NK-92 treated with Interleukin-12 subunit alpha and Interleukin-12 subunit beta, amount 100 ng/mL, for 24 hours (cell line): Measurements from ENCODE around the gene DNAJC1.
"Not testable (repeated sequence)": the region's sequence is repeated elsewhere in the genome, so short reads cannot be mapped to it uniquely, and the experiment has no call there.

ENCODE experiments used
- DNase-seq: peaks from one replicate; lab custom pipeline; 2025; lab: John Stamatoyannopoulos, UW

Gene DNAJC1

DNA sequence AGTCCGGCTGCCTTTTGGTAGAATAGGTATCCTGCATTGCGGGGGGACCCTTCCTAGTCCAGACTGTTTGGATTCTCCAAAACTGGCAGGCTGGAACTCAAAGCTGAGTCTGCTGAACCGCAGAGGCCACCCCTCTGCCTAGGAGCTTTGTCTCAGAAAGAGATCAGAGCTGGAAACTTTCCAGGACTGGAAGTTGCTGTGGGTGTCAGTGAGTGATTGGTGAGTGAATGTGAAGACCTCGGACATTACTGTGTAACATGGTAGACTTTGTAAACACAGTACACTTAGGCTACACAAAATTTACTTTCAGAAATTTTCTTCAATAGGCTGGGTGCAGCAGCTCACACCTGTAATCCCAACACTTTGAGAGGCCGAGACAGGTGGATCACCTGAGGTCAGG is 103.8 kb downstream of the DNAJC1 start:
- DNase-seq, result no peak

DNA sequence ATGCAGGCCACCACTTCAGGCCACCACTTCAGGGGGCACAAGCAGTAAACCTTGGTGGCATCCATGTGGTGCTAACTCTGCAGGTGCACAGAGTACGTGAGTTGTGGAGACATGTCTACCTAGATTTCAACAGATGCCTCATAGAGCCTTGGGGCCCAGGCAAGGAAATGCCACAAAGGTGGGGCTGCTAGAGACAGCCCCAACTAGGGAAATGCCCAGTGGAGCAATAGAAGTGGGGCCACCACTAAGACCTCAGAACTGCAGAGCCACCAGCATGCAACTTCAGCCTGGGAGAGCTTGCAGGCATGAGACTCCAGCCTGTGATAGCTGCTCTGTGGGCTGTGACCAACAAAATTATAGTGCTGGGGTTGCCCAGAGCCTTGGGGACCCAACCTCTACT is 107.6 kb downstream of the DNAJC1 start:
- no peak for DNase-seq

DNA sequence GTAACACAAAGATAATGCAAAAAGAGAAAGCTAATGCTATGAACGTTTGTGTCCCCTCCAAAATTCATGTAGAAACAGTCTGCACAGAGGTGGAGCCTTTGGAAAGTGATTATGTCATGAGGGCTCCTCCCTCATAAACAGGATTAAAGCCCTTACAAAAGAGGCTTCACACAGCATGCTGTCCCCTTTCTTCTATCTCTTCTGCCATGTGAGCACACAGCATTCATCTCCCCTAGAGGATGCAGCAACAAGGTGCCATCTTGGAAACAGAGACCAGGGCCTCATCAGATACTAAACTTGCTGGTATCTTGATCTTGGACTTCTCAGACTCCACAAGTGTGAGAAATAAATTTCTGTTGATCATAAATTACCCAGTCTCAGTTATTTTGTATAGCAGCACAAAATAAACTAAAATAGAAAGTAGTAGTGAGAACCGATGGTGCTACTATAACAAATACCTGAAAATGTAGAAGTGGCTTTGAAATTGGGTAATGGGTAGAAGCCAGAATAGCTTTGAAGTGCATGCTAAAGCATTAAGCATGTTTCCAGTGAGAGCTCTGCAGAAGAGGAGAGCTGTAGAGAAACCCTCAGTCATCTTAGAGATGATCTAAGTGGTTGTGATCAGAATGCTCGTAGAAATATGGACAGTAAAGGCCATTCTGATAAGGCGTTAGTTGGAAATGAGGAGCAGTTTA is 108.7 kb downstream of the DNAJC1 start:
- DNase-seq, result no peak

DNA sequence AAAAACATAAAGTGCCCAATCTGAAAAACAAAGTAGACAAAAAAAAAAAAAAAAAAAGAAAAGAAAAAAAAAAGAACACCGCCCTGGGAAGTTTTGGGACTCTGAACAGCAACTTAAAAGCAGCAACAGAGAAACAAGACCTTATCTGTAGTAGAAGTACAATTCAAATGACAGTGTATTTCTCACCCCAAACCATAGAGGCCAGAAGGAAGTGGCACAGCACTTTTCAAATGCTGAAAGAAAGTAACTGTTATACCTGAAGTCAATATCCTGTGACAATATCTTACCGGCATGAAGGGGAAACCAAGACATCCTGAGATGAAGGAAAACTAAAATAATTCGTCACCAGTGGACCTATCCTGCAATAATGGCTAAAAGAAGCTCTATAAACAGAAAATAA is 112.1 kb downstream of the DNAJC1 start:
- no peak for DNase-seq

DNA sequence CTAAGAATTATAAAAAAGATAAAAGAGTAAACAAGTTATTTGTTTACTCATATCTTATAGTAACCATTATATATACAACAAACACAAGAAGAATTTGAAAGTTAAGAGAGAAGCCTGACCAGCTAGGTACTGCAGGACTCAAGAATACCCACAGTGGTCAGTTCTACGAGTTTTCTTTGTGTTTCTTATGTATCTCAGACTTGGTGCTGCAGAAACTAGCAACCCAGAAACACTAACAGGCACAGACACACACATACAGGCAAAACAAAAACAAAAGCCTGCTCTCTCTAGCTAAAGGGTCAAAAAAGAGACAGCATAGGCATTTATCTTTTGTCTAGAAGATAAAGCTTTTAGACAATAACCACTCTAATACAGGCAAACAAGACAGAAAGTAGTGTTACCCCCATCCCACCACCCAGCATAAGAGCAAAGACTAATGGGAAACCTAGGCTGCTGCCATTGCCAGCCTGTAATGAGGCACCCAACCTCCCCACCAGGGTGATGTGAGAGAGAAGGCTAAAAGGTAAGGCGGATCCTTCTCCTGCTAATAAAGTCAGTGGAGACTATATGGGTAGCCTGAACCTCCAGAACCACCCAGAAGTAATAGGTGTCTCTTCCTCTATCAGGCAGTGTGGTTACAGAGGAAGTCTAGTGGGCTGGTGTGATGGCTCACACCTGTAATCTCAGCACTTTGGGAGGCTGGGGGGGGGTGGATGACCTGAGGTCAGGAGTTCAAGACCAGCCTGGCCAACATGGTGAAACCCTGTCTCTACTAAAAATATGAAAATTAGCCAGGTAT is 113.9 kb downstream of the DNAJC1 start:
- DNase-seq, result no peak

DNA sequence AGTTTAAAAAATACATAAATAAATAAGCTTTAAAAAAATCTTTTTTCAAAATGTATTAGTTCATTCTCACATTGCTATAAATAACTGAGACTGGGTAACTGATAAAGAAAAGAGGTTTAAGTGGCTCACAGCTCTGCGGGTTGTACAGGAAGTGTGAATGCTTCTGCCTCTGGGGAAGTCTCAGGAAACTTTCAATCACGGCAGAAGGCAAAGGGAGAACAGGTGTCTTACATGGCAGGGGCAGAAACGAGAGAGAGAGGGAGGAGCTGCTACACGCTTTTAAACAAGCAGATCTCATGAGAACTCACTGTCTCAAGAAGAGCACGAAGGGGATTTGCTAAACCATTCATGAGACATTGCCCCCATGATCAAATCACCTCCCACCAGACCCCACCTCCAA is 114.6 kb downstream of the DNAJC1 start:
- peak; percentile 14 for DNase-seq

DNA sequence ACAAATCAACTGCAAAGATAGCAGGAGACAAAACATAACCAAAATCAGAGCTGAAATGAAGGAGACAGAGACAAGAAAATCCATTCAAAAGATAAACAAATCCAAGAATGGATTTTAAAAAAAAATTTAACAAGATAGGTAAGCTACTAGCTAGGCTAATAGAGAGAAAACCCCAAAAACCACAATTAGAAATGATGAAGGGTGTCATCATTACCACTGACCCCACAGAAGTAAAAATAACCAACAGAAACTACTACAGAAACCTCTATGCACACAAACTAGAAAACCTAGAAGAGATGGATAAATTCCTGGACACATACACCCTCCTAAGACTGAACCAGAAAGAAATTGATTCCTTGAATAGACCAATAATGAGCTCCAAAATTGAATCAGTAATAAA is 117.6 kb downstream of the DNAJC1 start:
- DNase-seq, result no peak

DNA sequence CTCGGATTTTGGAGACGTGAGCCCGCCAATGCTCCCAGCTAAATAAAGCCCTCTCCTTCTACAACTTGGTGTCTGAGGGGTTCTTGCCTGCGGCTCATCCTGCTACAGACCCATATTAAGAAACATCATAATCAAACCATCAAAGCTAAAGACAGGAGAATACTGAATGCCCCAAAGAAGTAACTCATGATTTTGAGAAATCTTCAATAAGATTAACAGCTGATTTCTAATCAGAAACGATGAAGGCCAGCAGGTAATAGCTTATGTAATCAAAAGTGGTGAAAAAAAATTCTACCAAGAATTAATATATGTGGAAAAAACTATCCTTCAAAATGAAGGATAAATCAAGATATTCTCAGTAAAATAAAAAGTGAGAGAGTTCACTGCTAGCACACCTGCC is 130.3 kb downstream of the DNAJC1 start:
- no peak for DNase-seq

DNA sequence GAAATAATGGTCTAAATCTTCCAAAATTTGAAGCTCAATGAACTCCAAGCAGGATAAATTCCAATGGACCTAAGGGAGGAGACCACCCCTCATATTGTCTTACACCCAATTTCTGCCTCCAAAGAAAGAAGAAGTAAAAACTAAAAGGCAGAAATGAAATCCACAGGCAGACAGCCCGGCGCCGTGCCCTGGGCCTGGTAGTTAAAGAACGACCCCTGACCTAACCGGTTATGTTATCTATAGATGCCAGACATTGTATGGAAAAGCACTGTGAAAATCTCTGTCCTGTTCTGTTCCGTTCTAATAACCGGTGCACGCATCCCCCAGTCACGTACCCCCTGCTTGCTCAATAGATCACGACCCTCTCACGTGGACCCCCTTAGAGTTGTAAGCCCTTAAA is 130.8 kb downstream of the DNAJC1 start:
- not testable (repeated sequence) for DNase-seq

DNA sequence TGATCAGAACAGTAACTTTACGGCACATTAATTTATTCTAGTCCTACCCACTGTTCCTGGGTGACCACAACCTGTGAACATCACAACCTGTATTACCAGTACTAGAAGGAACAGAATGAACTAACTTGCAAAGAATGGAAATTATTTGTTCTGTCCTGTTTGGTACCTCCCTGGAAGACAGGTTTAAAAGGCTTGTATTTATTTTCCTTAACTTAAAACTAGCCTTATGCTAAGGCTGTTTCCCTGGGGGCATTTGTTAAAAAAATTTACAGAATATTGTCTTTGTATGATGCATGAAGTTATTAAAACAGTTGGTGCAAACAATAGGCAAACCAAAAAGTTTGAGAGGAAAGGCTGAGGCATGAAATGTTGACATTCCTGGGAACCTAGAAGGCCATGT is 132.7 kb downstream of the DNAJC1 start:
- no peak for DNase-seq

DNA sequence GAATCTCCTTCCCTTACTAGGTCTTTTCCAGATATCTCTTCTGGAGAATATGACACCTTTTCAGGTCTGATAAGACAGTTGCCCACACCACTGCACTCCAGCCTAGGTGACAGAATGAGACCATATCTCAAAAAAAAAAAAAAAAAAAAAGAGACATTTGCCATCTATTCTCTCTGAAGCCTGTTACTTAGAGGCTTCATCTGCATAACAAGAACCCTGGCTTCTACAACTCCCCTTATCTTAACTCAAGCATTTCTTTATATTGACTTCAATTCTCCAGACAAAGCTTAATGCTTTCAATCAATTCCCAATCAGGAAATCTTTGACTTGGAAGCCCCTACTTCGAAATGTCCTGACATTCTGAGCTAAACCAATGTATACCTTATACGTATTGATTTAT is 134.4 kb downstream of the DNAJC1 start:
- not testable (repeated sequence) for DNase-seq

DNA sequence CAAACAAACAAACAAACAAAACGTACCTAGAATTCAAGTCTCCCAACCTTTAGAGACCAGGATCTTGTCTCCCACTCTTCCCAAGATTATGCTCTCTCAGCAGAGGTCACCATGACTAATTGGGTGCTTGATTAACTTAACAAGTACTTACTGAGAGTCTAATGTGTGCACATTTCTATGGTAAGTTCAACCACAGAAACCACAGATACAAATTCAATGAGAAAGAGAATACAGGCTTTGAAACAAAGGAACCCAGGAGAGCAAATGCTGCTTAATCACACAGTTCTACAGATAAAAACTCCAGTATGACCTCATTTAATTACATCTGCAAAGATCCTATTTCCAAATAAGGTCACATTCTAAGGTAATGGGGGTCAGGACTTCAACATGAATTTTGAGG is 142.8 kb downstream of the DNAJC1 start:
- no peak for DNase-seq

DNA sequence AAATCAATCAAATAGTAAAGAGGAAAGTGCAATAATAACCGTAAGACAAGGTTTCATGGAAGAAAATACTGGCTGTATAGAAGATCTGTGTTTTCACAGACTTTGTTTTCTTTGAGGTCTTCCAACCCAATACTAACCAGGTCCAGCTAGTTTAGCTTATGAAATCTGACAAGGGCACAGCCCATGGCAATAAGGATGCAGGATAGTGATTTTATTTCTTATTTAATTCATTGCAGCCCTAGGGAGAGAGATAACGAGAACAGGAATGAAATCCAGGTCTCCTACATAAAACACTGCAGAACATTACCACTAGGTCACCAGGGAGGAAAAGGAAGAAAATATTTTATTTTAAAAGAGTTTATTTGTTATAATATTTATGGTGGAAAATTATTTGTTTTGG is 145.1 kb downstream of the DNAJC1 start:
- no peak for DNase-seq

DNA sequence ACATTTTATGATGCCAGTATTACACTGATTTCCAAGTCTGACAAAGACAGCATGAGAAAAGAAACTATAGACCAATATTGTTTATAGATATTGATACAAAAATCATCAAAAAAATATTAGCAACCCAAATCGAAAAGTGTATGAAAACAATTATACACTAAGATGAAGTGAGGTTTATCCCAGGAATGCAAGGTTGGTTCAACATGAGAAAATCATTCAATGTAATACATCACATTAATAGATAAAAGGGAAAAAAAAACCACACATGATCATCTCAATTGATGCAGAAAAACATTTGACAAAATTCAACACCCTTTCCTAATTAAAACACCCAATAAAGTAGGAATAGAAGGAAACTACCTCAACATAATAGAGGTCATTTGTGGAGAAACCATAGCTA is 153.9 kb downstream of the DNAJC1 start:
- no peak for DNase-seq

DNA sequence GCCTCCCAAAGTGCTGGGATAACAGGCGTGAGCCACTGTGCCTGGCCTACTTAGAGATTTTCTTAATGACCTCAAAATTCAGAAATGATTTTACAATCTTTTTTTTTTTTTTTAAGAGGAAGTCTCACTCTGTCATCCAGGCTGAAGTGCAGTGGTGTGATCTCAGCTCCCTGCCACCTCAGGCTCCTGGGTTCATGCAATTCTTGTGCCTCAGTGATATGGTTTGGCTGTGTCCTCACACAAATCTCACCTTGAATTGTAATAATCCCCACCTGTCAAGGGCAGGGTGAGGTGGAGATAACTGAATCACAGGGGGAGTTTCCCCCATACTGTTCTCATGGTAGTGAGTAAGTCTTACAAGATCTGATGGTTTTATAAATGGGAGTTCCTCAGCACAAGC is 159.9 kb downstream of the DNAJC1 start:
- no peak for DNase-seq

DNA sequence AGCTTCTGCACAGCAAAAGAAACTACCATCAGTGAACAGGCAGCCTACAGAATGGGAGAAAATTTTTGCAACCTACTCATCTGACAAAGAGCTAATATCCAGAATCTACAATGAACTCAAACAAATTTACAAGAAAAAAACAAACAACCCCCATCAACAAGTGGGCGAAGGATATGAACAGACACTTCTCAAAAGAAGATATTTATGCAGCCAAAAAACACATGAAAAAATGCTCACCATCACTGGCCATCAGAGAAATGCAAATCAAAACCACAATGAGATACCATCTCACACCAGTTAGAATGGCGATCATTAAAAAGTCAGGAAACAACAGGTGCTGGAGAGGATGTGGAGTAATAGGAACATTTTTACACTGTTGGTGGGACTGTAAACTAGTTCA is 162.3 kb downstream of the DNAJC1 start:
- not testable (repeated sequence) for DNase-seq

DNA sequence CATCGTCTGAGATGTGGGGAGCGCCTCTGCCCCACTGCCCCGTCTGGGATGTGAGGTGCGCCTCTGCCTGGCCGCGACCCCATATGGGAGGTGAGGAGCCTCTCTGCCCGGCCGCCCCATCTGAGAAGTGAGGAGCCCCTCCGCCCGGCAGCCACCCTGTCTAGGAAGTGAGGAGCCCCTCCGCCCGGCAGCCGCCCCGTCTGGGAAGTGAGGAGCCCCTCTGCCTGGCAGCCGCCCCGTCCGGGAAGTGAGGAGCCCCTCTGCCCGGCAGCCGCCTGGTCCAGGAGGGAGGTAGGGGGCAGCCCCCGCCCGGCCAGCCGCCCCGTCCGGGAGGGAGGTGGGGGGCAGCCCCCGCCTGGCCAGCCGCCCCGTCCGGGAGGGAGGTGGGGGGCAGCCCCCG is 166.0 kb downstream of the DNAJC1 start:
- DNase-seq, result not testable (repeated sequence)

DNA sequence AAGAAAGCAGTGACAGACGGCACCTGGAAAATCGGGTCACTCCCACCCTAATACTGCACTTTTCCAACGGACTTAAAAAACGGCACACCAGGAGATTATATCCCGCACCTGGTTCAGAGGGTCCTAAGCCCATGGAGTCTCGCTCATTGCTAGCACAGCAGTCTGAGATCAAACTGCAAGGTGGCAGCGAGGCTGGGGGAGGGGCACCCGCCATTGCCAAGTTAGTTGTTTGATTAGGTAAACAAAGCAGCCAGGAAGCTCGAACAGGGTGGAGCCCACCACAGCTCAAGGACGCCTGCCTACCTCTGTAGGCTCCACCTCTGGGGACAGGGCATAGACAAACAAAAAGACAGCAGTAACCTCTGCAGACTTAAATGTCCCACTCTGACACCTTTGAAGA is 169.0 kb downstream of the DNAJC1 start:
- not testable (repeated sequence) for DNase-seq

DNA sequence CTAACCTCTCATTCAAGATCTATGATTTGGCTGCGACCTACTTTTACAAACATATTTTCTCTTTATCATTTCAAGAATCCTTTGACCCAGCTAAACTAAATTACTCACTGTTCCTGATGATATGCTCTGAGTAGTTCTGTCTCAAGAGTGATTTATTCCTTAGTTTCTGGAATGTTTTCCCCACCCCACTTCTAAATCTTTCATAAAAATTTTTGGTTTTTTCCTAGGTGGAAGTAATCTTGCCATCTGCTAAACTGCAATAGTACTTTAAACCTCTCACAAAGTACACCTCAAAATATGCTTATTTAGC is 170.8 kb downstream of the DNAJC1 start:
- no peak for DNase-seq

DNA sequence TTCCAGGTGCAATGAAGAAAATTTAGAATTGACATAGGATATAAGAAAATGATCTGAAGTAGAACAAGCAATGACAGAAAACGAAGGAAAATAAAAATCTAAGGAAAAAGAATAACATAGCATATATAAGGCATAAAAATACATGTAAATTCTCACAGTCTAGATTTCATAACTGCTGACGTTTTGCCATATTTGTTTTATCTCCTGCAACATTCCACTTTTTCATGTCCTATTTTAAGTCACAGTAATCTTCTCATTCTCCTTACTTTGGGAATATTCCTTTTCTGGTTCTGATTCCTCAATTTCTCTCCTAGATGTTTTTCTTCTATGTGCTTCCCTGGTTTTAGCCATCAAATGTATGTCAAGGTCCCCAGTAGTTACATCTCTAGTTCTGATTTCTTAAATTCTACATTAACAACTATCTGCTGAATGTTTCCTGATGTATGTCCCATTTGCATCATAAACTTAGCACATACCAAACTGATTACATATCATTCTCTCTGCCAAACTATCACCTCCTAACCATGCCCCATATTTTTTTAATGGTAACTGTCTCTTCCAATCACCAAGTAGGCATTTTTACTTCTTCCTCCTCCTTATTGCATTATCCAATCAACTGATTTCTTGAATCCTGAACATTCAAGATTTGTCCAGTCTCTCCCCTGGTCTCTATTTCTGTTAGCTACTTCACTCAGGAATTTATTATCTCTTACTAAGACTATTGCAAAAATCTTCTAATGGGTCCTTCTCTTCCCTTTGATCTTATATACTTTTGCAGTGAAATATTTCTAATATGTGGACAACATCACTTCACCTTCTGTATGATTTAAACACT is 171.3 kb downstream of the DNAJC1 start:
- DNase-seq, result no peak

DNA sequence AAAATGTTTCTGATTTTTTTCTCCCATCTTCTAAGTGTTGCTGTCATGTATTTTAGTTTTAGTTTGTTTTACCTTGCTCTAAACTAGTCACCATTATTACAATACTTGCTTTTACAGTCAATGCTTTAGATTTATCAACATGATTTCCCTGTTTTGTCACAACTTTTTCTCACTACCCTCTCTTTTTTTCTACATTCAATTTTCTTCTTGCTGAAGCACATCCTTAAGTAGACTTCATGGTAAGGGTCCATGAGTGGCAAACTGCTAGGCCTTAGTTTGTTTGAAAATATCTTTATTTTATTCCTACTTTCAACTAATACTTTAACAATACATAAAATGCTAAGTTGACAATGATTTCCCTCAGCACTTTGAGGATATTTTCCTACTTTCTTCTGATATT is 173.5 kb downstream of the DNAJC1 start:
- DNase-seq, result no peak

DNA sequence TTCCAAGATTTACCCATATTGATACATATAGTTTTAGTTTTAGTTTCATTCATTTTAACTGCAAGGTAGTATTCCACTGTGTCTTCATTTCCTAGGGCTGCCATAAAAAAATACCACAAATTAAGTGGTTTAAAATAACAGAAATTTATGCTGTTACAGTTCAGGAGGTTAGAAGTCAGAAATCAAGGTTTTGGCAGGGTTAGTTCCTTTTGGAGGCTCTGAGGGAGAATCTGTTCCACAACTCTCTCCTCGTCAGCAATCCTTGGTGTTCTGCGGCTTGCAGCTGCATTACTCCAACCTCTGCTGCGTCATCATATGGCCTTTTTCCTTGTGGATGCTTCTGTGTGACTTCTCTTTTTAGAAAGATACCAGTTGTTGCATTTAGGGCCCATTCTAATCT is 176.2 kb downstream of the DNAJC1 start:
- no peak for DNase-seq

DNA sequence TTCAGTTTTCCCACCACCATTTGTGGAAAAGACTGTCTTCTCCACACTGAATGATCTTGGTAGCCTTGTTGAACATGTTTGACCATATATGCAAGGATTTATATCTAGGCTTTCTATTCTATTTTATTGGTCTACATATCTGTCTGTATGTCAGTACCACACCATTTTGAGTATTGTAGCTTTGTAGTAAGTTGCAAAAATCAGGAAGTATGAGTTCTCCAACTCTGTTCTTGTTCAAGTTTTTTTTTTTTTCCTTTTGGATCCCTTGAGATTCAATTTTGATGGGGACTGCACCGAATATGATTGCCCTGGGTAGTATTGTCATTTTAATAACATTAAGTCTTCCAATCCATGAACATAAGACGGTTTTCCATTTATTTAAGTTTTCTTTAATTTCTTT is 176.8 kb downstream of the DNAJC1 start:
- DNase-seq, result no peak
